B cell (primary cell): Measurements from ENCODE around the gene NOS3.

Experiments used
- EZH2 ChIP-seq: IDR thresholded peaks from 2 replicates; pipeline ENCODE4 v1.6.1; 2012; ENCODE audit warnings: borderline replicate concordance, low read depth, mild to moderate bottlenecking, moderate library complexity, low read length; ENCODE audit not compliant: insufficient read depth, poor library complexity, severe bottlenecking
- TF ChIP-seq, protein P1 (sequence below): fragments of 200-600 bp; IDR thresholded peaks from one replicate; pipeline ENCODE4 v1.8.0; 2022; ENCODE audit warnings: antibody characterized with exemption, mild to moderate bottlenecking

DNA sequence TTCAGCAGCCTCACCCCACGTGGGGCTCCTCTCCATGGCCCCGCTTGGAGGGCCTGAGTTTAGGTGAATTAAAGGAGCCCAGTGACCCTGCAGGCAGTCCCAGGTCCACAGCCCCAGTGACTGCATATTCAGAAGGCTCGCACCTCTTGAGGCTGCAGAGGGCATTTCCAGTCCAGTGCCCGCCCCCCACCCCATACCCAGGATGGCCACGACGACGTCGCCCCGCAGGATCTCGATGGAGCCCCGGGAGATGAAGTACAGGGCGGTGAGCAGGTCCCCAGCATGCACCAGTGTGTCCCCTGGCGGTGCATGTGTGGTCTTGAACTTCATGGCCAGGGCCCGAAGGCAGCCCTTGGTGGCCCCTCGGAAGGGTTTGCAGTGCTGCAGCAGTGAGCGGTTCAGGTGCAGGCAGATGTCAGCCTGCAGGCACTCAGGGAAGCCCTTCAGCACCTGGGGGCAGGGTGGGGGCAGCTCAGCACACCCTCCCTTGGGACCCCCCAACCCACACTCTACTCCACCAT lies 40.8 kb upstream of the NOS3 start:
- TF ChIP-seq, protein P1, sequence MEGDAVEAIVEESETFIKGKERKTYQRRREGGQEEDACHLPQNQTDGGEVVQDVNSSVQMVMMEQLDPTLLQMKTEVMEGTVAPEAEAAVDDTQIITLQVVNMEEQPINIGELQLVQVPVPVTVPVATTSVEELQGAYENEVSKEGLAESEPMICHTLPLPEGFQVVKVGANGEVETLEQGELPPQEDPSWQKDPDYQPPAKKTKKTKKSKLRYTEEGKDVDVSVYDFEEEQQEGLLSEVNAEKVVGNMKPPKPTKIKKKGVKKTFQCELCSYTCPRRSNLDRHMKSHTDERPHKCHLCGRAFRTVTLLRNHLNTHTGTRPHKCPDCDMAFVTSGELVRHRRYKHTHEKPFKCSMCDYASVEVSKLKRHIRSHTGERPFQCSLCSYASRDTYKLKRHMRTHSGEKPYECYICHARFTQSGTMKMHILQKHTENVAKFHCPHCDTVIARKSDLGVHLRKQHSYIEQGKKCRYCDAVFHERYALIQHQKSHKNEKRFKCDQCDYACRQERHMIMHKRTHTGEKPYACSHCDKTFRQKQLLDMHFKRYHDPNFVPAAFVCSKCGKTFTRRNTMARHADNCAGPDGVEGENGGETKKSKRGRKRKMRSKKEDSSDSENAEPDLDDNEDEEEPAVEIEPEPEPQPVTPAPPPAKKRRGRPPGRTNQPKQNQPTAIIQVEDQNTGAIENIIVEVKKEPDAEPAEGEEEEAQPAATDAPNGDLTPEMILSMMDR, result no peak
- no peak for TF ChIP-seq EZH2
